ENCODE results near the gene SUFU. TPM values are rescaled to one million over a fixed set of nuclear protein-coding genes. Genes with fewer than 3 reads are reported as not detected.
A peak's percentile ranks its signal among the peaks of the same experiment; 100 is the strongest.
"Not testable (repeated sequence)": the region's sequence is repeated elsewhere in the genome, so short reads cannot be mapped to it uniquely, and the experiment has no call there.

Gene SUFU
- 10 to 100 TPM; 11.0 to 18.5 (median 14.5) TPM for polyA plus RNA-seq (ENCODE audit: insufficient read length in 10 of 10)
- long read RNA-seq, donor 1, full-length matches to known transcripts = 3 of 3 reads
- long read RNA-seq, donor 1, partial matches to known transcripts = 0 of 3 reads
- long read RNA-seq, donor 1, other reads (novel, unspliced or antisense) = 0 of 3 reads
- long read RNA-seq, donor 2, full-length matches to known transcripts = 1 of 1 reads
- long read RNA-seq, donor 2, partial matches to known transcripts = 0 of 1 reads
- long read RNA-seq, donor 2, other reads (novel, unspliced or antisense) = 0 of 1 reads
- long read RNA-seq, donor 3 = 0 reads
- long read RNA-seq, donor 4, full-length matches to known transcripts = 1 of 1 reads
- long read RNA-seq, donor 4, partial matches to known transcripts = 0 of 1 reads
- long read RNA-seq, donor 4, other reads (novel, unspliced or antisense) = 0 of 1 reads
- long read RNA-seq, donor 5, full-length matches to known transcripts = 1 of 1 reads
- long read RNA-seq, donor 5, partial matches to known transcripts = 0 of 1 reads
- long read RNA-seq, donor 5, other reads (novel, unspliced or antisense) = 0 of 1 reads
- long read RNA-seq, donor 6, full-length matches to known transcripts = 3 of 3 reads
- long read RNA-seq, donor 6, partial matches to known transcripts = 0 of 3 reads
- long read RNA-seq, donor 6, other reads (novel, unspliced or antisense) = 0 of 3 reads
- long read RNA-seq, donor 7, full-length matches to known transcripts = 2 of 8 reads
- long read RNA-seq, donor 7, partial matches to known transcripts = 6 of 8 reads
- long read RNA-seq, donor 7, other reads (novel, unspliced or antisense) = 0 of 8 reads
- long read RNA-seq, donor 8, full-length matches to known transcripts = 1 of 7 reads
- long read RNA-seq, donor 8, partial matches to known transcripts = 6 of 7 reads
- long read RNA-seq, donor 8, other reads (novel, unspliced or antisense) = 0 of 7 reads
- long read RNA-seq, donor 9 = 0 reads

DNA sequence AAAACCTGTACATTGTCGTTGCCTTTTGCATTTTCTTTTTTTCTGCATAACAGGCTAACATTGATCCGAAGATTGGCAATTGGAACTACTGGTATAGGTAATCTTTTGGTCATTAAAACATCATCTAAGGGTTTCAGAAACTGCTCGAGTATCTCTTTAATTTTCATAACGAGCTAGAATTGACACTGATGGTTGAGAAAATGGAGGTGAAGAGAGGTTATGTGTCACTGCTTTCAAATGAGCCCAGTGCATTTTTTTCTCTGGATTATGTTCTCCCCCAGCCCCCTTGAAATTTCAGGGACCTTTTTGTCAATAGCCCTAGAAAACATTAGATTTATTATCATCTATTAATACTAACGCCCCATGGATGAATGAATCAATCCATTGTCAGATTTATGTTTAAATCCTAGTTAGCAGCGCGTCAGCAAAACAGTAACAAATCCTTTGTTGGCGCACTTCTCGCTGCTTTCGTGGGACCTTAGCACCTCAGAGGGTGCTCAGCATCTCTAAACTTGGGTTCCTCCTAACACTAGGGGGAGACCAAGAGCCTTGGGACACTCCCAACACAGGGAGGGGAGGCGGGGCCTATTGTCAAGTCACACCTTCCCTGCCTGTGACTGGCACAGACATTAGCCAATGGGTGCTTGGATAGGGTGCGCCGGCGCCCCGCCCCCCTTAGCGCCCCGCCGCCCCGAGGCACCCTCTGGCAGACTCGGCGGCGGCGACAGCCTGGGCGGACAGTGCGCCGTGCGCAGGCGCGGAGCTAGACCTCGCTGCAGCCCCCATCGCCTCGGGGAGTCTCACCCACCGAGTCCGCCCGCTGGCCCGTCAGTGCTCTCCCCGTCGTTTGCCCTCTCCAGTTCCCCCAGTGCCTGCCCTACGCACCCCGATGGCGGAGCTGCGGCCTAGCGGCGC is at the start of gene SUFU:
Gene SUFU (plus strand): TSS at position 709 of the 915 bp plus-strand sequence. CDS start 181 bp downstream, at position 890.
- peak; percentile 98 to 99 (median 98) for DNase-seq

DNA sequence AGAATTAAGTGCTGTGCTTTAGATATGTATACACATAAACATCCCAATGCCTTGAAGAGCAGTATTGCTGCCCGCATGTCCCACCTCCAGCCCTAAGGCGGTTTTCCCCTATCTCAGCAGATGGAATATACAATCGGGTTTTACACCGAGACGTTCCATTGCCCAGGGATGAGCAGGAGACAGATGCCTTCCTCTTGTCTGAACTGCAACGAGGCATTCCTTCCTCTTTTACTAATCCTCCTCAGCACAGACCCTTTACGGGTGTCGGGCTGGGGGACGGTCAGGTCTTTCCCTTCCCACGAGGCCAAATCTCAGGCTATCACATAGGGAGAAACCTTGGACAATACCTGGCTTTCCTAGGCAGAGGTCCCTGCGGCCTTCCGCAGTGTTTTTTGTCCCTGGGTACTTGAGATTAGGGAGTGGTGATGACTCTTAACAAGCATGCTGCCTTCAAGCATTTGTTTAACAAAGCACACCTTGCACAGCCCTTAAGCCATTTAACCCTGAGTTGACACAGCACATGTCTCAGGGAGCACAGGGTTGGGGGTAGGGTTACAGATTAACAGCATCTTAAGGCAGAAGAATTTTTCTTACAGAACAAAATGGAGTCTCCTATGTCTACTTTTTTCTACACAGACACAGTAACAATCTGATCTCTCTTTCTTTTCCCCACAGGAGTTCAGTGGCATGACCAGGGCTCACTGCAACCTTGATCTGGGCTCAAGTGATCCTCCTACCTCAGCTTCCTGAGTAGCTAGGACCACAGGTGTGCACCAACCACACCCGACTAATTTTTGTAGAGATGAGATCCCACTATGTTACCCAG is 48.9 kb upstream of the SUFU start:
- not testable (repeated sequence) for DNase-seq

DNA sequence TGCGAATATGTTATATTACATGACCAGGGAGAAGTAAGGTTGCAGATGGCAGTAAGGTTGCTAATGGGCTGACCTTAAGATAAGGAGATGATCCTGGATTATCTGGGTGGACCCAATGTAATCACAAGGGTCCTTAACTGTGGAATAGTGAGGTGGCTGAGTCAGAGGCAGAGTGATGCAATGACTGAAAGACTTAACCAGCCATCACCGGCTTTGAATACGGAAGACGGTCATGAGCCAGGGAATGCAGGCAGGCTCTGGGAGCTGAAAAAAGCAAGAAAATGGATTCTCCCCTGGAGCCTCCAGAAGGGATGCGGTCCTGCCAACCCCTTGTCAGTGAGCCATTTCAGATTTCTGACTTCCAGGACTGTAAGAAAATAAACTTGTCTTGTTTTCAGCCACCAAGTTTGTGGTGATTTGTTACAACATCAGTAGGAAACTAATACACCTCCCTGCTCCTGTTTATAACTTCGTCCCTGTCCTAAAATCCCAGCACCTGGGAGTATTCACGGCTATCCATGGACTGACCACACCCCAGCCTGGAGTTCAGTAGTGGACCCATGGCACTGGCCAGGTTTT is 47.8 kb upstream of the SUFU start:
- peak in 1 of 3 donors; percentile 52 for DNase-seq

DNA sequence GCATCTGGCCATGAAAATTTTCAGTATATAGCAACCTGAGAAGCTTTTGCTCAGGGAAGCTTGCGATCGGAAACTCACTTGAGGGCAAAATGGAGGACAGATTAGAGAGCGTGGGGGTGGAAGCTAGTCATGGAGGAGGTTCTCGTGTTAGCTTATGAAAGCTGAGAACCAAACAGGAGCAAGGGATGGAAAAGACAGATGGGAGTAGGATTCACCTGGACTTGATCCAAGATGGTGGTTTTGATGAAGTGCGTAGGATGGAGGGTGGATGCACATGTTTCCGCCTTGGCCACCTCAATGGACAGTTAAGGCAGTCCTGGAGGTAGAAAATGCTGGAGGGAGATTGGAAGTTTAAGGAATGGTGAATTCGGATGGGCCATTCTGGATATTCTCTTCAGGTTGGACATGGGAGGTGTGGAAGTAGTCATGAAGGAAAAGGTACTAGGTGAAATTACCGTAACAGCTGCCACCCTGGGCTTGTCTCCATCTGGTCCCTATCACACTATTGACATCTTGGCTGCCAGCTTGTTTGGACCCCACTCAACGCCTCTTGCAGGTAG is 46.1 kb upstream of the SUFU start:
- DNase-seq = no peak

- DNase-seq = no peak
Observed at GRCh38 chr10:102458656-102459055, 45.1 kb upstream of the SUFU start.

DNA sequence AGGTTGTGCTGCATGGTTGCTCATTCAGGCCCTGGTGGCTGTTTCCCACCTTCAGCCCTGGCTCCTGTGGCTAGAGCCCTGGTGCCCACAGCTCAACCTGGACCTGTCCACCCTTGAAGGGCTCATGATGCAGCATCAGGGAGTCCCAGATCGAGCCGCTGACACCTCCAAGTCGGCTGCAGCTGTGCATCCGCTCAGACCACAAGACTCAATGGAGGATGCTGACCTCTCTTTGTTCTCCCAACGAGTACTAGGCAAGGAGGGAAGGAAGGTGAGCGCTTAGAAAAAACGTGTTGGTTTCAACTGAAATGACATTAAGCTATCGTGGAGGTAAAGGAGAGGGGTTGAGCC is 43.0 kb upstream of the SUFU start:
- DNase-seq = no peak

- DNase-seq = peak; percentile 79 to 88 (median 80)
Observed at GRCh38 chr10:102461187-102462054, 42.4 kb upstream of the SUFU start.

GRCh38 chr10:102462512-102463054 is 41.2 kb upstream of the SUFU start:
- no peak for DNase-seq

DNA sequence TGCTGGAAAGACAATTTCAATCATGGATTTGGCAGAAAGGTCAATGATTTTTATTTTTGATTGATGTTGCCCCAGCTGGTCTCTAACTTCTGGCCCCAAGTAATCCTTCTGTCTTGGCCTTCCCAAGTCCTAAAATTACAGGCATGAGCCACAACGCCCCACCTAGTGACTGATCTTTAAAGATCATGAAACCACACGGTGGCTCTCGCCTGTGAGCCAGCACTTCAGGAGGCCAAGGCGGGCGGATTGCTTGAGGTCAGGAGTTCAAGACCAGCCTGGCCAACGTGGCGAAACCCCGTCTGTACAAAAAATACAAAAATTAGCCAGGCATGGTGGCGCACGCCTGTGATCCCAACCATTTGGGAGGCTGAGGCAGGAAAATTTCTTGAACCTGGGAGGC is 39.8 kb upstream of the SUFU start:
- DNase-seq = no peak

DNA sequence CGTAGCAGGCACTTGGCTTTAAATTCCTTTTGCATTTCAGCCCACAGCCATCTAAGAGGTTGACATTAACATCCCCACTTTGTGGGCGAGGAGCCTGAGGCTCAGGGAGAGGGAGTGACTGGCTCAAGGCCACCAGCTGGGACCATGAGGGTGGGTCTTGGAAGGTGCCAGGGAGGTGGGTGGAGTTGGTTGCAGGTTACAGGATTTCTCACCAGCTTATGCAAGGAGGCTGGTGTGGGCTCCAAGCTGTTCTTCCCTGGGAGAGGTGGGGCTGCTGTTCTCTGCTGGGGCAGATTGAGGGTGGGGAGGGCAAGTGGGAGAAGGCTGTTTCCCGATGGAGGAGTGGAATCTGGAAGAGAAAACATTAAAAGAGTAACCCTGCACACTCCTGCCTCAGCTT is 38.3 kb upstream of the SUFU start:
- DNase-seq = no peak

DNA sequence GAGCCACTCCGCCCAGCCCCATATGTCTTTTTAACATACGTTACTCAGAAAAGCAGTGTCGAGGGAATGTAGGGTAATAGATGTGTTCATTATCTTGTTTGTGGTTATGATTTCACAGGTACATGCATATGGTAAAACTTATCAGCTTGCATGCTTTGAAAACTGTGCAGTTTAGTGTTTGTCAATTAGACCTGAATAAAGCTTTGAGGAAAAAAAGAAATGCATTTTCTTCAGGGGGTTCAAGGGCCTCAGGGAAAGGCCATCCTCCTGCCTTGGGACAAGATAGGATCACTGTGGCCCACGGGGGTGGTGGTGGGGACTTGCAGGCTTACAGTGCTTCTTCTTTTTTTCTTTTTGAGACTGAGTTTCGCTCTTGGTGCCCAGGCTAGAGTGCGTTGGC is 36.5 kb upstream of the SUFU start:
- no peak for DNase-seq

DNA sequence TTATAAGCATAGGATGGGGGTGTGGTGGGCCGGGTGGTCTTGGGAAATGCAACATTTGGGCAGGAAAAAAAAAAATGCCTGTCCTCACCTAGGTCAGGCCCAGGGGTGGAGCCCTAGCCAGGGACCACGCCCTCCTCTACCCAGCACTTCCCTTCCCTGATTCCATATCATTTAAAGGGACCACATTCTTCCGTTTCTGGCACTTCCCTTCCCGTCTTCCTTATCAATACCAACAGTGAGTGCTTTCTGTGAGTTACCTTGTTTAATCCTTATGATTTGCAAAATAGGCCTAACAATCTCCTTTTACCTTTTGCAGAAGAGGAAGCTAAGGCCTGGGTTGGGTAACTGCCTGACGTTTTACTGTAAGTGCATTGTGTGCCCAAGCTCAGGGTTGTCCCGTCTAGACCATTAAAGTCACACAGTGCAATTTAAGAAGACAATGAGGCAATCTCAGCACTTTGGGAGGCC is 35.8 kb upstream of the SUFU start:
- no peak for DNase-seq

GRCh38 chr10:102468683-102469082 is 35.1 kb upstream of the SUFU start:
- DNase-seq = no peak

DNA sequence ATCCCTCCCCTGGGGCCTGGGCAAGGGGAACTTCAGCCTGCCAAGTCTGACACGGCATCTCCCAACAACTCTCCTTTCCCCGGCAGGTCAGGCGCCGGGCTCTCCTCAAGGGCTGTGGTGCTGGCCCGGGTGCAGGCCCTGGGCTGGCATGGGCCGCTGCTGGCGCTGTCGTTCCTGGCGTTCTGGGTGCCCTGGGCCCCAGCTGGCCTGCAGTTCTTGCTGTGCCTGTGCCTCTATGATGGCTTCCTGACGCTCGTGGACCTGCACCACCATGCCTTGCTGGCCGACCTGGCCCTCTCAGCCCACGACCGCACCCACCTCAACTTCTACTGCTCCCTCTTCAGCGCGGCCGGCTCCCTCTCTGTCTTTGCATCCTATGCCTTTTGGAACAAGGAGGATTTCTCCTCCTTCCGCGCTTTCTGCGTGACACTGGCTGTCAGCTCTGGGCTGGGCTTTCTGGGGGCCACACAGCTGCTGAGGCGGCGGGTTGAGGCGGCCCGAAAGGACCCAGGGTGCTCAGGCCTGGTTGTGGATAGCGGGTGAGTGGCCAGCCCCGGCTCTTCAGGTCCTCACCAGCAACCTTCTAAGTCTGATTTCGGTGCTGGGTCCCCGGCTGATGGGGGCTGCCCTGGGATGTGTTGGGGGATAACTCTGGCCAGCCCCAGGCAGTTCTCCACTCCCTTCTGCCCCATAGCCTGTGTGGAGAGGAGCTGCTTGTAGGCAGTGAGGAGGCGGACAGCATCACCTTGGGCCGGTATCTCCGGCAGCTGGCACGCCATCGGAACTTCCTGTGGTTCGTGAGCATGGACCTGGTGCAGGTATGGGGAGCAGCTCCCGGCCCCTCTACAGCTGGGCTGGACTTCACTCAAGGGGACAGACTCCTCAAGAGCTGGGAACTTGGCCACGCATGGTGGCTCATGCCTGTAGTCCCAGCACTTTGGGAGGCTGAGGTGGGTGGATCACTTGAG is 32.9 kb upstream of the SUFU start:
- no peak for DNase-seq

DNA sequence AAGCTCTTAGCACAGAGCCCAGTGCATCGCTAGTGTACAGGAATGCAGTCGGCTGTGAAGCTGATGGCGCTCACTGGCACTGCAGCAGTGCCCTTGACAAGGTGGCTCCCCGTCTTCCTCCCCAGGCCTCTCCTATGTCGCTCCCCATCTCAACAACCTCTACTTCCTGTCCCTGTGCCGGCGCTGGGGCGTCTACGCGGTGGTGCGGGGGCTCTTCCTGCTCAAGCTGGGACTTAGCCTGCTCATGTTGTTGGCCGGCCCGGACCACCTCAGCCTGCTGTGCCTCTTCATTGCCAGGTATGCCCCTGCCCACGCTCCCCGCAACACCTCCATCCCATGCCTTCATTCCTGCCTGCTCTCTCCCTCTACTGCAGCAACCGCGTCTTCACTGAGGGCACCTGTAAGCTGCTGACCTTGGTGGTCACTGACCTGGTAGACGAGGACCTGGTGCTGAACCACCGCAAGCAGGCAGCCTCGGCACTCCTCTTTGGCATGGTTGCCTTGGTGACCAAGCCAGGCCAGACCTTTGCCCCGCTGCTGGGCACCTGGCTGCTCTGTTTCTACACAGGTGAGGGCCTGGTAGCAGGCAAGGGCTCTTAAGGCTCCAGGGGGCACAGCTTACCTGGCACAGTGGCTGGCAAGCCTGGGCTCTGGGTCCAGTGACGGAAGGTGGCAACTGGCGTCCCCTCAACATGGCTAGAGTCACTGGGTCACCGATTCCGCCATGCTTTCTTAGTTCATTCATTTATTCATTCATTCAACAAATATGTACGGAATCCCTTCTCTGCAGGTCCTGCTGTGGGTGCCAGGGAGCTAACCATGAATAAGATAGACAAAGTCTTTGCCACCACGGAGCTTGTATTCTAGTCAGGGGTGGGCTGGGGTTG is 30.1 kb upstream of the SUFU start:
- no peak for DNase-seq

DNA sequence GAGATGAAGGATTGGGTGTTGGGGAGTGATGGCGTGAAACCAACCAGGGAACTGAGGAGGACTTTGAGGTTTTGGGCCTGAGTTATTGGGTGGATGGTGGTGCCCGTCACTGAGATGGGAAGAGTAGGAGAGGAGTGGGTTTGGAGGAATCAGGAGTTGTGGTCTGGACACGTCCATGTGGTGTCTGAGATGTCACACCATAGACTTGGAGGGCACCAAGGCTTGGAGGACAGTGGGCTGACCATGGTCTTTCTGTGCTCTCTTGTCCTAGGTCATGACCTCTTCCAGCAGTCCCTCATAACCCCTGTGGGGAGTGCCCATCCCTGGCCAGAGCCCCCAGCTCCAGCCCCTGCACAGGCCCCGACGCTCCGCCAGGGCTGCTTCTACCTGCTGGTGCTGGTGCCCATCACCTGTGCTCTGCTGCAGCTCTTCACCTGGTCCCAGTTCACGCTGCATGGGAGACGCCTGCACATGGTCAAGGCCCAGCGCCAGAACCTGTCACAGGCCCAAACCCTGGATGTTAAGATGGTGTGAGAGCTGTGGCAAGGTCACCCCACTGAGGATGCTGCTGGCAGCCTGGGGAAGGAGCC is 28.2 kb upstream of the SUFU start:
- DNase-seq = no peak
